Activated naive CD4-positive, alpha-beta T cell treated with anti-CD3 and anti-CD28 coated beads, Interleukin-2, amount 10 ng/mL, durations not matched to agents 7 days and 5 days (primary cell): ENCODE data around the gene ARFGAP3.

Experiments
- CTCF ChIA-PET: fragments of 350-600 bp; sonication (Branson Sonifier 250); formaldehyde crosslinking; loops from one replicate; lab custom pipeline; 2021; ENCODE audit warnings: antibody characterized with exemption; lab: Charles Lee
- DNase-seq: peaks from one replicate; pipeline ENCODE4 v3.0.0-alpha.2; 2020
- H3K27ac Mint-ChIP-seq: one replicate; pipeline ENCODE4 v1.8.0; 2021; ENCODE audit warnings: mild to moderate bottlenecking, moderate library complexity, mixed read lengths
- H3K27me3 Mint-ChIP-seq: one replicate; pipeline ENCODE4 v1.8.0; 2021; ENCODE audit warnings: mild to moderate bottlenecking, mixed read lengths
- H3K36me3 Mint-ChIP-seq: one replicate; pipeline ENCODE4 v1.8.0; 2021; ENCODE audit warnings: mixed read lengths
- H3K4me1 Mint-ChIP-seq: one replicate; pipeline ENCODE4 v1.8.0; 2021; ENCODE audit warnings: mixed read lengths
- H3K4me3 Mint-ChIP-seq: one replicate; pipeline ENCODE4 v1.8.0; 2021; ENCODE audit warnings: mild to moderate bottlenecking, moderate library complexity, mixed read lengths
- H3K9me3 Mint-ChIP-seq: one replicate; pipeline ENCODE4 v1.8.0; 2021; ENCODE audit warnings: mixed read lengths

ARFGAP3 gene

GRCh38 chr22:42813501-42813900 lies 43.6 kb downstream of the ARFGAP3 start:
- Mint-ChIP-seq H3K27ac (no peak overlapping the region), H3K4me3 (no peak overlapping the region), H3K9me3 (no peaks in the 10 kb centered on the region), H3K27me3 (no peaks in the 10 kb centered on the region), H3K36me3 (peaks cover 19% of the 10 kb centered on the region), H3K4me1 (peaks cover 2% of the 10 kb centered on the region)
- CTCF ChIA-PET: no interaction called here
- no peak for DNase-seq

DNA sequence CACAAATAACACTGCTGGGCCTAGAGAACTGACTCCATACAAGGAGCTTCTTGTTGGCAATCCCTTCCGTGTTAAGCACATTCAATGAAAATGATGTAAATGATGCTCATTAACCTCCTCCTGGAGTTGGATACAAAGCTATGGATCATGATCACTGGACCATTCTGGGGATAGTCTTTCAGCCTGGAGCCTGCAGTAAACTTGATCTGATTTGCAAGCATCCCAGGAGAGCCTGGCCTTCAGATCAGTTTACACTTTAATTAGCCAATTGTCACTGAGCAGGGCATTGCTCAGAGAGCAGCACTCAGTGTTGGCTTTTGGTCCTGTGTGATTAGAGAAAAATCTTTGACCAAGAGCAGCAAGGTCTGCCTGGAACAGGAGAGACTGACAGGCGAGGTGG lies 45.6 kb downstream of the ARFGAP3 start:
- CTCF ChIA-PET: no interaction called here
- Mint-ChIP-seq H3K4me3 (no peak overlapping the region), H3K27ac (no peak overlapping the region), H3K4me1 (peaks cover 3% of the 10 kb centered on the region), H3K36me3 (peaks cover 26% of the 10 kb centered on the region), H3K27me3 (no peaks in the 10 kb centered on the region), H3K9me3 (no peaks in the 10 kb centered on the region)
- DNase-seq: no peak

- no peaks in the 10 kb centered on the region for H3K27me3 Mint-ChIP-seq
- H3K9me3 Mint-ChIP-seq: no peaks in the 10 kb centered on the region
- no peak overlapping the region for H3K4me3 Mint-ChIP-seq
- H3K36me3 Mint-ChIP-seq: peaks cover 32% of the 10 kb centered on the region
- no peak overlapping the region for H3K27ac Mint-ChIP-seq
- peaks cover 3% of the 10 kb centered on the region for H3K4me1 Mint-ChIP-seq
- no peak for DNase-seq
- CTCF ChIA-PET: no interaction called here
Observed at GRCh38 chr22:42808521-42808920, 48.6 kb downstream of the ARFGAP3 start.

GRCh38 chr22:42807185-42807584 lies 49.9 kb downstream of the ARFGAP3 start:
- no peak overlapping the region for H3K4me3 Mint-ChIP-seq
- H3K27ac Mint-ChIP-seq: no peak overlapping the region
- CTCF ChIA-PET: interaction anchor here (1.1 kb wide), 1 partner anchor 12 kb away, joined by 3 read pairs; no protein-coding TSS in a partner anchor
- H3K36me3 Mint-ChIP-seq: peaks cover 26% of the 10 kb centered on the region
- DNase-seq: no peak
- H3K4me1 Mint-ChIP-seq: peaks cover 3% of the 10 kb centered on the region
- H3K27me3 Mint-ChIP-seq: no peaks in the 10 kb centered on the region
- no peaks in the 10 kb centered on the region for H3K9me3 Mint-ChIP-seq

DNA sequence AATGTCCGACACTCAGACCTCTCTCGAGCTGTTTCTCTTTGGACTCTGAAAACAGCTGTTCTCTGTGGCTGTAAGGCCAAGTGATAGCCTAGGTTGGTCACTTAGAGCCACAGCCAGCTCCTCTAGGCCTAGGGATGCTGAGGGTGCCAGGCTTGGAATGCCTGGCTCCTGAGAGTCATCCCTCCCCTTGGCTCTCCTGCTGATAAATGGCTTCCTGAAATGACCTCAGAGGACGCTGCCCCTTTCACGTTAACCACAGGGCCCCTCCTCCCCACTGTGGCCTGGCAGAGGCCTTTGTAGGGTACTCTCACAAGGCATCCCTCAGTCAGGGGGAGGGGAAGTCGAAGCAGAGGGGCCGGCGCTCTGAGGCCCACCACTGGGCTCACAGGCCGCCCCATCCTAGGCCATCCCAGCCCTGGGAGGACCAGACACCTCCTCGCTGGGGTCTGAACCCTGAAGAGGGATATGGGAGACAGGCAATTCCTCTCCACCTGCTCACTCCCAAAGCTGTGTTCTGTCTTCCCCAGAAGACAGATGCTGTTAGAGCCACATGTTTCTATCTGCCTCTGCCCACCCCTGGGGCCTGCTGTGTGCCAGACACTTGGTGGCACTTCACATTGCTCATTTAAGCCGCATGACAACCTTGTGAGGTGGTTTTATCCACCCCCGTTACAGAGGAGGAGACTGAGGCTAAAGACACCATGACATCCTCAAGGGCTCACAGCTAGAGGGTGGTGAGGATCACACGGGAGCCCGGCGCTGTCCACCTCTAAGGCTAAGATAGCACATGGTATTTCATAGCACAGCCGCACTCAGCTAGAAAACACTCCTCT lies 50.9 kb downstream of the ARFGAP3 start:
- CTCF ChIA-PET: interaction anchor here (1.1 kb wide), 1 partner anchor 13 kb away, joined by 3 read pairs; no protein-coding TSS in a partner anchor
- H3K27ac Mint-ChIP-seq: peak overlapping the region; percentile 4
- no peaks in the 10 kb centered on the region for H3K9me3 Mint-ChIP-seq
- peaks cover 29% of the 10 kb centered on the region for H3K36me3 Mint-ChIP-seq
- H3K4me1 Mint-ChIP-seq: peaks cover 3% of the 10 kb centered on the region
- H3K27me3 Mint-ChIP-seq: no peaks in the 10 kb centered on the region
- no peak overlapping the region for H3K4me3 Mint-ChIP-seq
- no peak for DNase-seq

GRCh38 chr22:42805016-42805997 lies 51.8 kb downstream of the ARFGAP3 start:
- Mint-ChIP-seq H3K36me3 (peaks cover 29% of the 10 kb centered on the region), H3K4me3 (no peak overlapping the region), H3K4me1 (peaks cover 3% of the 10 kb centered on the region)

GRCh38 chr22:42803389-42803788 lies 53.7 kb downstream of the ARFGAP3 start:
- H3K4me3 Mint-ChIP-seq: no peak overlapping the region
- DNase-seq: no peak
- peaks cover under 1% of the 10 kb centered on the region for H3K4me1 Mint-ChIP-seq
- no peaks in the 10 kb centered on the region for H3K9me3 Mint-ChIP-seq
- H3K27ac Mint-ChIP-seq: no peak overlapping the region
- peaks cover 19% of the 10 kb centered on the region for H3K36me3 Mint-ChIP-seq
- H3K27me3 Mint-ChIP-seq: no peaks in the 10 kb centered on the region
- CTCF ChIA-PET: interaction anchor here (0.6 kb wide), 1 partner anchor 230 kb away, joined by 3 read pairs; no protein-coding TSS in a partner anchor

More at GRCh38 chr22:42805016-42805997, 51.8 kb downstream of the ARFGAP3 start:
- no peak for DNase-seq
- Mint-ChIP-seq H3K27ac (no peak overlapping the region), H3K27me3 (no peaks in the 10 kb centered on the region), H3K9me3 (no peaks in the 10 kb centered on the region)
- CTCF ChIA-PET: no interaction called here

GRCh38 chr22:42801252-42802080 lies 55.6 kb downstream of the ARFGAP3 start:
- no peaks in the 10 kb centered on the region for H3K4me1 Mint-ChIP-seq
- H3K4me3 Mint-ChIP-seq: no peak overlapping the region
- H3K27me3 Mint-ChIP-seq: no peaks in the 10 kb centered on the region
- H3K27ac Mint-ChIP-seq: peak overlapping the region; percentile 37
- H3K36me3 Mint-ChIP-seq: peaks cover 10% of the 10 kb centered on the region
- no peaks in the 10 kb centered on the region for H3K9me3 Mint-ChIP-seq
- CTCF ChIA-PET: interaction anchor here (0.9 kb wide), 1 partner anchor 259 kb away, joined by 4 read pairs; no protein-coding TSS in a partner anchor
- no peak for DNase-seq

GRCh38 chr22:42800451-42801251 lies 56.4 kb downstream of the ARFGAP3 start:
- H3K4me3 Mint-ChIP-seq: no peak overlapping the region
- no peaks in the 10 kb centered on the region for H3K4me1 Mint-ChIP-seq
- no peak for DNase-seq
- H3K27me3 Mint-ChIP-seq: no peaks in the 10 kb centered on the region
- H3K27ac Mint-ChIP-seq: peak overlapping the region; percentile 53
- CTCF ChIA-PET: interaction anchor here (0.9 kb wide), 1 partner anchor 260 kb away, joined by 4 read pairs; no protein-coding TSS in a partner anchor
- peaks cover 5% of the 10 kb centered on the region for H3K36me3 Mint-ChIP-seq
- H3K9me3 Mint-ChIP-seq: no peaks in the 10 kb centered on the region

- Mint-ChIP-seq H3K9me3 (no peaks in the 10 kb centered on the region), H3K36me3 (peaks cover 5% of the 10 kb centered on the region), H3K27ac (no peak overlapping the region), H3K4me1 (no peaks in the 10 kb centered on the region), H3K27me3 (no peaks in the 10 kb centered on the region), H3K4me3 (no peak overlapping the region)
- CTCF ChIA-PET: no interaction called here
- no peak for DNase-seq
Observed at GRCh38 chr22:42799461-42800405, 57.3 kb downstream of the ARFGAP3 start.

- H3K36me3 Mint-ChIP-seq: peaks cover 5% of the 10 kb centered on the region
- no peak overlapping the region for H3K27ac Mint-ChIP-seq
- no peaks in the 10 kb centered on the region for H3K27me3 Mint-ChIP-seq
- H3K9me3 Mint-ChIP-seq: no peaks in the 10 kb centered on the region
- no peak overlapping the region for H3K4me3 Mint-ChIP-seq
- CTCF ChIA-PET: no interaction called here
- DNase-seq: no peak
- no peaks in the 10 kb centered on the region for H3K4me1 Mint-ChIP-seq
Observed at GRCh38 chr22:42799061-42799460, 58.0 kb downstream of the ARFGAP3 start.

GRCh38 chr22:42797011-42797410 lies 60.1 kb downstream of the ARFGAP3 start:
- H3K27me3 Mint-ChIP-seq: no peaks in the 10 kb centered on the region
- H3K27ac Mint-ChIP-seq: no peak overlapping the region
- H3K4me1 Mint-ChIP-seq: no peaks in the 10 kb centered on the region
- peaks cover 5% of the 10 kb centered on the region for H3K36me3 Mint-ChIP-seq
- H3K9me3 Mint-ChIP-seq: no peaks in the 10 kb centered on the region
- CTCF ChIA-PET: no interaction called here
- H3K4me3 Mint-ChIP-seq: no peak overlapping the region
- peak; percentile 18 for DNase-seq
